Thyroid gland (tissue), 4 donors: ENCODE measurements around the gene TAB2. TPM values are rescaled to one million over a fixed set of nuclear protein-coding genes. Genes with fewer than 3 reads are reported as not detected.
"Not testable (repeated sequence)": the region's sequence is repeated elsewhere in the genome, so short reads cannot be mapped to it uniquely, and the experiment has no call there.

ENCODE experiments used
- DNase-seq, 2 donors: peaks; one replicate each; pipeline ENCODE4 v3.0.0-alpha.2; 2019
- H3K27ac ChIP-seq, 3 donors: fragments of 200-600 bp; sonication (generic); 1 replicate in 2 of 3; 2 replicates in 1 of 3; pipeline ENCODE4 v1.5.1; 2016 to 2019; ENCODE audit warnings: mild to moderate bottlenecking in 1 of 3, moderate library complexity in 1 of 3
- H3K27me3 ChIP-seq: fragments of 200-600 bp; sonication (generic); one replicate; pipeline ENCODE4 v1.5.1; 2019
- H3K36me3 ChIP-seq, 2 donors: fragments of 200-600 bp; sonication (generic); one replicate each; pipeline ENCODE4 v1.5.1; 2016 to 2019
- H3K4me1 ChIP-seq, 2 donors: fragments of 200-600 bp; sonication (generic); one replicate each; pipeline ENCODE4 v1.5.1; 2017 to 2019
- H3K4me3 ChIP-seq, 3 donors: fragments of 200-600 bp; sonication (generic); replicated peaks in 1 of 3; 1 replicate in 2 of 3; 2 replicates in 1 of 3; pipeline ENCODE4 v1.5.1; 2016; ENCODE audit warnings: mild to moderate bottlenecking in 1 of 3
- H3K9me3 ChIP-seq: fragments of 200-600 bp; sonication (generic); one replicate; pipeline ENCODE4 v1.5.1; 2017
- POLR2A ChIP-seq, 2 donors: fragments of 450-650 bp; IDR thresholded peaks; one replicate each; pipeline ENCODE4 v1.6.1; 2017; ENCODE audit warnings: antibody characterized with exemption in 2 of 2, mild to moderate bottlenecking in 2 of 2, moderate library complexity in 1 of 2
- WGBS, 2 donors: methylation state at CpG; one replicate each; pipeline ENCODE4 v1.1.5; 2017; 5-methylcytosine and 5-hydroxymethylcytosine counted together
- intact Hi-C: fragments of 100-400 bp; cut with DNase I; formaldehyde crosslinking; loops from one replicate; pipeline ENCODE4 v1.15.1; 2023
- total RNA-seq, 4 donors: library from RNA; depleted of rRNA; stranded (reverse); fragments of >200 nt; gene quantifications; one replicate each; pipeline ENCODE4 v1.2.3, GENCODE V29; 2016
- TF ChIP-seq, protein P1 (sequence below), 6 experiments: fragments of 200-600 bp in 3 of 6; fragments of 450-650 bp in 3 of 6; sonication (generic) in 3 of 6; IDR thresholded peaks; one replicate each; pipeline ENCODE4 v1.5.1; 2016 to 2019; ENCODE audit warnings: antibody characterized with exemption in 6 of 6, mild to moderate bottlenecking in 2 of 6, inconsistent platforms in 1 of 6, moderate library complexity in 1 of 6

TAB2 gene
- total RNA-seq, 4 donors from 2014 or later: 58.5 to 74.3 (median 64.7) TPM

DNA sequence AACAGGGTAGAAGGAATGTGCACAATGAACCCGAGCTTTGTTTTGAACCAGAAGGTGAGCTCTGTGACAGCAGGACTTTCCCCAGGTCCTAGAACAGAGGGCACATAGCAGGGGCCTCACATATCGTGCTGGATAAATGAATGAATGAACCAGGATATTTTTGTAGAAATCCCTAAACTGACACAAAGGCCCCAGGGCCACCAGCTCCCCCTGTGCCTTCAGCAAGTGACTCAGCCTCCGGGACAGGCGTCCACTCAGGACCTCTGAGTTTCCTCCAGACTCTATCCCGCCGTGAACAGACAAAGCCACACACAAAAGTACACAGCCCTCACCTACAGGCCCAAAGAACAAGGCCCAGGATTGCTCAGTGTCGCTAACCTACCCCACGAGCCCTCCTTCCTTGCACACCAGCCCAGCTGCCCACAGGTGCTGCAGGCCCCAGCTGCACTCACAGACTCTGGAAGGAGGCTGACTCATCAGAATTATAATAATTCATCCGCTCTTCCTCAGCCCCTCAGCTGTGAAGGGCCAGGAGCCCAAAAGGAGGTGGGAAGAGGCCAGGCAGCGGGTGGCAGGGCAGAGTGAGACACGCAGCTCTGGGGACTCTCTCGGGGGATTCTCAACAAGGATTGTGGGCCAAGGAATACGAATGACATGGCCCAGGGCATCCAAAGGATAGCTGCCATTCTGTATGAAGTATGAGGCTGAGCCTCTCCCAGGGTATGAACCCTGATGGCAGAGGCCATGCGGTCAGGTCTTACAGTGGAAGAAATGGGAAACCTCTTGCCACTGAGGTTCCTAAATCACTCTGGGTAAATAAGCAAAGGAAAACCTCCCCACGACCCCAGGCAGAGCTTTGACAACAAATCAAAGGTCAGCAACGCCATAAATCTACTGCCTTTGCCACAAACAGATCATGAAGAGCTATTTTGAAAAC is 123.5 kb downstream of the TAB2 start:
- WGBS, 2 donors: 89% methylated on average over 16 of the region's 16 CpGs
- Histone ChIP-seq H3K36me3 (no peaks in the 10 kb centered on the region), H3K4me3 (no peak overlapping the region), H3K27ac (no peak overlapping the region), H3K9me3 (no peaks in the 10 kb centered on the region), H3K27me3 (no peaks in the 10 kb centered on the region), H3K4me1 (no peaks in the 10 kb centered on the region)
- TF ChIP-seq, protein P1, sequence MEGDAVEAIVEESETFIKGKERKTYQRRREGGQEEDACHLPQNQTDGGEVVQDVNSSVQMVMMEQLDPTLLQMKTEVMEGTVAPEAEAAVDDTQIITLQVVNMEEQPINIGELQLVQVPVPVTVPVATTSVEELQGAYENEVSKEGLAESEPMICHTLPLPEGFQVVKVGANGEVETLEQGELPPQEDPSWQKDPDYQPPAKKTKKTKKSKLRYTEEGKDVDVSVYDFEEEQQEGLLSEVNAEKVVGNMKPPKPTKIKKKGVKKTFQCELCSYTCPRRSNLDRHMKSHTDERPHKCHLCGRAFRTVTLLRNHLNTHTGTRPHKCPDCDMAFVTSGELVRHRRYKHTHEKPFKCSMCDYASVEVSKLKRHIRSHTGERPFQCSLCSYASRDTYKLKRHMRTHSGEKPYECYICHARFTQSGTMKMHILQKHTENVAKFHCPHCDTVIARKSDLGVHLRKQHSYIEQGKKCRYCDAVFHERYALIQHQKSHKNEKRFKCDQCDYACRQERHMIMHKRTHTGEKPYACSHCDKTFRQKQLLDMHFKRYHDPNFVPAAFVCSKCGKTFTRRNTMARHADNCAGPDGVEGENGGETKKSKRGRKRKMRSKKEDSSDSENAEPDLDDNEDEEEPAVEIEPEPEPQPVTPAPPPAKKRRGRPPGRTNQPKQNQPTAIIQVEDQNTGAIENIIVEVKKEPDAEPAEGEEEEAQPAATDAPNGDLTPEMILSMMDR (IDR thresholded peaks at IDR 0.05): no peak
- no peak for TF ChIP-seq POLR2A (IDR thresholded peaks at IDR 0.05)
- no peak for DNase-seq
- intact Hi-C loops: no loop called here

DNA sequence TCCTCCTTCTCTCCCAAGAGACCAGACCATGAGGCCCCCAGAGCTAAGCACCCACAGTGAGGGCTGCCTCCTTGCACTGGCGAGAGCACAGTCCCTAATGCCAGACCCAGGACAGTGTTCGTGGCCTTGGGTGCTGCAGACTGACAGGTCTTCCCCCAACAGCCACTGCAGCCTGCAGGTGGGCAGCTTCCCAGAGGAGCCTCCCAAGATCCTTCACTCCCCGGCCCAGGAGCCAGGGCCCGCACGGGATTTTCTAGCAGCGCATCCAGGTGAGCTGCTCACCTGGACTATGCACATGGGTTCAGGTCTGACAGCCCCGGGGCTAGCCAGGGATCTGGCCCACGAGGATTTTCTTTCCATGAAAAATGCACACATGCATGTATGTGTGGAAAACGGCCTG is 124.2 kb downstream of the TAB2 start:
- DNase-seq: no peak
- Histone ChIP-seq H3K4me3 (no peak overlapping the region), H3K36me3 (no peaks in the 10 kb centered on the region), H3K27ac (no peak overlapping the region), H3K9me3 (no peaks in the 10 kb centered on the region), H3K27me3 (no peaks in the 10 kb centered on the region), H3K4me1 (no peaks in the 10 kb centered on the region)
- intact Hi-C loops: no loop called here
- TF ChIP-seq, protein P1 (IDR thresholded peaks at IDR 0.05): no peak
- no peak for TF ChIP-seq POLR2A (IDR thresholded peaks at IDR 0.05)
- WGBS, 2 donors: 79 to 82% methylated on average over 7 to 9 of the region's 9 CpGs

DNA sequence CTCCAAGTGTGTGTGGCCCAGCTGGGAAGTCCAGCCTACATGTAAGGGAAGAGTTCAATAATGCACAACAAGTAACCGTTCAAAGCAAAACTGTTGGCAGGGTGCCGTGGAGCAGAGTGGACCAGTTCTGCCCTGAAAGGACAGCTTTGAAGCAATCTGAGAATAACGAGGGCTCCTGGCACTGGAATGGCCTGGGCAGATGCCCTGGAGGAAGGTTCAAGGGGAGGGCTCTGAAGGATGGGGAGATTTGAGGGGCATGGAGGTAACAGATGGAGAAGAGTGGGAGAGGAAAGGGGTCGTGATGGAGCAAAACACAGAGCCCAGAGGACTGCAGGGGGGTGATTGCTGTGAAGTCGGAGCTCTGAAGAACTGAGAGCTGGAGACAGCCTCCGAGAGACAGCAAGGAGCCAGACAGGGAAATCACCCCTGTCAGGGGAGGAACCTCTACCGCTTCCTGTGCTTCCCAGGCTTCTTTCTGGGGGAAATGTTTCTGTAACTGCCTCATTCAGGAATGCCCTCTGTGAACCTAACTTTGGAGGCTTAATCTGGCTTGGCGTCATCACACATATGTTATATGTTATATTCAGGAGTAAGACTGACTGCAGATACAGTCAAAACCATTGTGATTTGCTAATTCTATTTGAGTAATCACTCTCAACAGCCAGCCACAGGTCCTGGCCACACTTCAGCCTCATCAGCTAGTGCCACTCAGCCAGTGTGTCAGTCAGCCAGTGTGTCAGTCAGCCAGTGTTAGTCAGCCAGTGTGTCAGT is 126.1 kb downstream of the TAB2 start:
- Histone ChIP-seq H3K36me3 (no peaks in the 10 kb centered on the region), H3K9me3 (no peaks in the 10 kb centered on the region), H3K4me3 (no peak overlapping the region), H3K27me3 (no peaks in the 10 kb centered on the region), H3K27ac (no peak overlapping the region), H3K4me1 (no peaks in the 10 kb centered on the region)
- intact Hi-C loops: no loop called here
- DNase-seq: no peak
- WGBS, 2 donors: 65 to 71% methylated on average over 8 of the region's 8 CpGs
- TF ChIP-seq POLR2A (IDR thresholded peaks at IDR 0.05): no peak
- TF ChIP-seq, protein P1 (IDR thresholded peaks at IDR 0.05): no peak

DNA sequence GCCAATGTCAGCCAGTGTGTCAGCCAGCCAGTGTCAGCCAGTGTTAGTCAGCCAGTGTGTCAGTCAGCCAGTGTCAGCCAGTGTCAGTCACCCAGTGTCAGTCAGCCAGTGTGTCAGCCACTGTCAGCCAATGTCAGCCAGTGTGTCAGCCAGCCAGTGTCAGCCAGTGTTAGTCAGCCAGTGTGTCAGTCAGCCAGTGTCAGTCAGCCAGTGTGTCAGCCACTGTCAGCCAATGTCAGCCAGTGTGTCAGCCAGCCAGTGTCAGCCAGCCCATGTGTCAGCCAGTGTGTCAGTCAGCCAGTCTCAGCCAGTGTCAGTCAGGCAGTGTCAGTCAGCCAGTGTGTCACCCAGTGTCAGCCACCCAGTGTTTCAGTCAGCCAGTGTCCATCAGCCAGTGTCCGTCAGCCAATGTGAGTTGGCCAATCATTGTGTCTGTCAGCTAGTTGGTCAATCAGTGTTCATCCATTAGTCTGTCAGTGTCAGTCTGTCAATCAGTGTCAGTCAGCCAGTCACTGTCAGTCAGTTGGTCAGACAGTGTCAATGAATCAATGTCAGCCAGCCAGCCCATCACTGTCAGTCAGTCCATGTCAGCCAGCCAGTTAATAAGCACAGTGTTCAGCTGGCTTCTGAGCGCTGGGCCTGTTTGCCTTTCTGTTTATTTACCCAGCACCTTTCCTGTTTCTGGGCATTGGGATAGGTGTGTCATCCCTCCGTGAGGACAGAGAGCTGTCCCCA is 127.0 kb downstream of the TAB2 start:
- DNase-seq, H3K9me3 ChIP-seq, H3K4me3 ChIP-seq, H3K27me3 ChIP-seq, H3K4me1 ChIP-seq, H3K36me3 ChIP-seq, intact Hi-C loops, H3K27ac ChIP-seq: not testable (repeated sequence)
- 67 to 82% methylated on average over 3 of the region's 3 CpGs for WGBS, 2 donors

DNA sequence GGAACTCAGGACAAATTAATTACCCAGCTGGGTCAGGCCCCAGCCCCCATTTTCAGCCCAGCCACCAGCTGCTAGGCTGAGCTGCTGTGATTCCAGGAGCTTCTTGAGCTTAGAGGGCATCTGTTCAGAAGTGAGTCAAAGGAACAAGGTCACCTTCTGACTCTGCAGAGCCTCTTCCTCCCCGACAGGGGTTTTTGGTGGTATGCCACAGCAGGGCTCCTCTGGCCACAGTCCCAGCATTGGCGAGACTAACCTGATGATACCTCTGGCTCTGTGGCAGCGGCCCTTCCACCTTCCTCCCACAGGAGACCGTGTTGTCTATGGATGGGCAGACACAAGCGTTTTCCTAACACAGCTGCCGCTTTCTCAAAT is 127.6 kb downstream of the TAB2 start:
- intact Hi-C loops: no loop called here
- TF ChIP-seq, protein P1 (IDR thresholded peaks at IDR 0.05): no peak
- no peak for TF ChIP-seq POLR2A (IDR thresholded peaks at IDR 0.05)
- WGBS, 2 donors: 93 to 95% methylated on average over 2 to 4 of the region's 6 CpGs

More for the DNA sequence above, 127.6 kb downstream of the TAB2 start:
- H3K4me1 ChIP-seq: peaks cover 0 to 1% of the 10 kb centered on the region in 2 donors
- DNase-seq: no peak
- H3K27me3 ChIP-seq: no peaks in the 10 kb centered on the region
- no peak overlapping the region for H3K4me3 ChIP-seq
- H3K9me3 ChIP-seq: no peaks in the 10 kb centered on the region
- no peaks in the 10 kb centered on the region for H3K36me3 ChIP-seq
- no peak overlapping the region for H3K27ac ChIP-seq
